ENCODE results near the gene GRIK2. TPM values are rescaled to one million over a fixed set of nuclear protein-coding genes. Genes with fewer than 3 reads are reported as not detected.

The GRIK2 gene
- total RNA-seq, 1 donor from 2014 or later: 2.5 TPM

- Histone ChIP-seq H3K9me3 (ENCODE audit: insufficient read depth, low read depth, low read length) (no peaks in the 10 kb centered on the region), H3K79me2 (ENCODE audit: insufficient read depth, low read length) (no peaks in the 10 kb centered on the region), H3K9ac (ENCODE audit: low read length) (no peak overlapping the region), H3K27me3 (ENCODE audit: insufficient read depth, low read length) (no peaks in the 10 kb centered on the region), H3K4me2 (ENCODE audit: low read length) (no peak overlapping the region), H3K4me3 (ENCODE audit: insufficient read depth, low read depth, low read length) (no peak overlapping the region), H4K20me1 (ENCODE audit: insufficient read depth, low read length) (no peaks in the 10 kb centered on the region), H3K27ac (ENCODE audit: low read depth, low read length) (no peak overlapping the region), H2AFZ (ENCODE audit: low read depth, low read length) (no peak overlapping the region), H3K4me1 (ENCODE audit: insufficient read depth, low read length) (no peaks in the 10 kb centered on the region), H3K36me3 (ENCODE audit: insufficient read depth, low read length) (no peaks in the 10 kb centered on the region)
- no peak overlapping the region for H3K27ac Mint-ChIP-seq (ENCODE audit: unreplicated experiment)
- no peaks in the 10 kb centered on the region for H3K36me3 Mint-ChIP-seq (ENCODE audit: low read depth, unreplicated experiment)
- peaks cover 3% of the 10 kb centered on the region for H3K4me1 Mint-ChIP-seq (ENCODE audit: low read depth, unreplicated experiment)
- no peaks in the 10 kb centered on the region for H3K27me3 Mint-ChIP-seq (ENCODE audit: low read depth, unreplicated experiment)
- no peaks in the 10 kb centered on the region for H3K9me3 Mint-ChIP-seq (ENCODE audit: unreplicated experiment)
- TF ChIP-seq, protein P1, sequence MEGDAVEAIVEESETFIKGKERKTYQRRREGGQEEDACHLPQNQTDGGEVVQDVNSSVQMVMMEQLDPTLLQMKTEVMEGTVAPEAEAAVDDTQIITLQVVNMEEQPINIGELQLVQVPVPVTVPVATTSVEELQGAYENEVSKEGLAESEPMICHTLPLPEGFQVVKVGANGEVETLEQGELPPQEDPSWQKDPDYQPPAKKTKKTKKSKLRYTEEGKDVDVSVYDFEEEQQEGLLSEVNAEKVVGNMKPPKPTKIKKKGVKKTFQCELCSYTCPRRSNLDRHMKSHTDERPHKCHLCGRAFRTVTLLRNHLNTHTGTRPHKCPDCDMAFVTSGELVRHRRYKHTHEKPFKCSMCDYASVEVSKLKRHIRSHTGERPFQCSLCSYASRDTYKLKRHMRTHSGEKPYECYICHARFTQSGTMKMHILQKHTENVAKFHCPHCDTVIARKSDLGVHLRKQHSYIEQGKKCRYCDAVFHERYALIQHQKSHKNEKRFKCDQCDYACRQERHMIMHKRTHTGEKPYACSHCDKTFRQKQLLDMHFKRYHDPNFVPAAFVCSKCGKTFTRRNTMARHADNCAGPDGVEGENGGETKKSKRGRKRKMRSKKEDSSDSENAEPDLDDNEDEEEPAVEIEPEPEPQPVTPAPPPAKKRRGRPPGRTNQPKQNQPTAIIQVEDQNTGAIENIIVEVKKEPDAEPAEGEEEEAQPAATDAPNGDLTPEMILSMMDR (IDR thresholded peaks at IDR 0.05; ENCODE audit: insufficient read depth, low read depth, low read length): no peak
- TF ChIP-seq EZH2 (IDR thresholded peaks at IDR 0.05; ENCODE audit: insufficient read depth, low read length): no peak
- no peak overlapping the region for H3K4me3 Mint-ChIP-seq (ENCODE audit: unreplicated experiment)
- no peak for DNase-seq (ENCODE audit: low read depth)
- no peak for FAIRE-seq
These were observed 452.1 kb downstream of the GRIK2 start for GRCh38 chr6:101845621-101846020.

DNA sequence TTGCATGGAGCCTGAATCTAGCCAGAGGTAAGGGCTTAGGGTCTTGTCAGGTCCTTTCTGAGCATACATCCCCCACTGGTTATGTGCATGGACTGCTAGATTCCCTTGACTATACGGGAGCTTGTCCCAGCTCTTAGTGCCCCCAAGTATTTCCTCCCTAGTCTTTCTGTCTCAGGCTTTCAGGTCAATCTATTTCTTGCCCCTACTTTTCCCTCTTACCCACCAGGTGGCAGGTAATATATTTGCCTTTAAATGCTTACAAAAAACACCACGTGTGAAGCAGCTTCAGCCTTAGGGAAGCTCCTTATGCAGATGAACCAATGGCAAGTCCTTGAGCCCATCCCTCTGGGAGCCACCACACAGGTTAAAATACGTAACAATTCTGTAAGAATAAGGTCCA lies 454.2 kb downstream of the GRIK2 start:
- no peak overlapping the region for H3K27ac Mint-ChIP-seq (ENCODE audit: unreplicated experiment)
- no peak overlapping the region for H3K4me3 ChIP-seq (ENCODE audit: insufficient read depth, low read depth, low read length)

DNA sequence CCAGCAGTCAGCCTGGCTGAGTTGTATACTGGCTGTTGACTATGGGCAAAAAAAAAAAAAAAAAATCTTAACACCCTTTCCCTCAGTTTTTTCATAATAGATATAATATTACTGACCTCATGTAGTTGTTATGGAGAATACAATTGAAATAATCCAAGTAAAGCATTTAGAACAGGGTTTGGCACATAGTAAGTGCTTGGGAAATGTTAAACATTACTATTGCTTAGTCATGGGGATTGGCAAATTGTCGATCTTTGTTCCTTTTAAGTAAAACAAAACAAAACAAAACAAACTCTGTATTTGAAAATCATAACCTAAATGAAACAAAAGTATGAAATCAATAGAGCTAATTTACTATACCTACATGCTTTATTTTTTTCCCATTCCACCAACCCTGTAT lies 458.4 kb downstream of the GRIK2 start:
- Mint-ChIP-seq H3K27ac (ENCODE audit: unreplicated experiment) (no peak overlapping the region), H3K9me3 (ENCODE audit: unreplicated experiment) (no peaks in the 10 kb centered on the region), H3K4me3 (ENCODE audit: unreplicated experiment) (no peak overlapping the region), H3K4me1 (ENCODE audit: low read depth, unreplicated experiment) (no peaks in the 10 kb centered on the region), H3K27me3 (ENCODE audit: low read depth, unreplicated experiment) (no peaks in the 10 kb centered on the region), H3K36me3 (ENCODE audit: low read depth, unreplicated experiment) (no peaks in the 10 kb centered on the region)
- Histone ChIP-seq H2AFZ (ENCODE audit: low read depth, low read length) (no peak overlapping the region), H3K27ac (ENCODE audit: low read depth, low read length) (no peak overlapping the region), H3K27me3 (ENCODE audit: insufficient read depth, low read length) (no peaks in the 10 kb centered on the region), H3K4me3 (ENCODE audit: insufficient read depth, low read depth, low read length) (no peak overlapping the region), H3K9me3 (ENCODE audit: insufficient read depth, low read depth, low read length) (no peaks in the 10 kb centered on the region), H3K79me2 (ENCODE audit: insufficient read depth, low read length) (no peaks in the 10 kb centered on the region), H3K4me2 (ENCODE audit: low read length) (no peak overlapping the region), H3K9ac (ENCODE audit: low read length) (no peak overlapping the region), H4K20me1 (ENCODE audit: insufficient read depth, low read length) (no peaks in the 10 kb centered on the region), H3K4me1 (ENCODE audit: insufficient read depth, low read length) (no peaks in the 10 kb centered on the region), H3K36me3 (ENCODE audit: insufficient read depth, low read length) (no peaks in the 10 kb centered on the region)
- DNase-seq (ENCODE audit: low read depth) (no peak), FAIRE-seq (no peak)
- TF ChIP-seq EZH2 (IDR thresholded peaks at IDR 0.05; ENCODE audit: insufficient read depth, low read length): no peak
- TF ChIP-seq, protein P1 (IDR thresholded peaks at IDR 0.05; ENCODE audit: insufficient read depth, low read depth, low read length): no peak

More for the DNA sequence above, 454.2 kb downstream of the GRIK2 start:
- Histone ChIP-seq H3K4me2 (ENCODE audit: low read length) (no peak overlapping the region), H3K27me3 (ENCODE audit: insufficient read depth, low read length) (no peaks in the 10 kb centered on the region), H3K79me2 (ENCODE audit: insufficient read depth, low read length) (no peaks in the 10 kb centered on the region), H4K20me1 (ENCODE audit: insufficient read depth, low read length) (no peaks in the 10 kb centered on the region), H2AFZ (ENCODE audit: low read depth, low read length) (no peak overlapping the region), H3K36me3 (ENCODE audit: insufficient read depth, low read length) (no peaks in the 10 kb centered on the region), H3K9me3 (ENCODE audit: insufficient read depth, low read depth, low read length) (no peaks in the 10 kb centered on the region), H3K9ac (ENCODE audit: low read length) (no peak overlapping the region), H3K4me1 (ENCODE audit: insufficient read depth, low read length) (no peaks in the 10 kb centered on the region), H3K27ac (ENCODE audit: low read depth, low read length) (no peak overlapping the region)
- Mint-ChIP-seq H3K27me3 (ENCODE audit: low read depth, unreplicated experiment) (no peaks in the 10 kb centered on the region), H3K9me3 (ENCODE audit: unreplicated experiment) (no peaks in the 10 kb centered on the region), H3K4me1 (ENCODE audit: low read depth, unreplicated experiment) (peaks cover 3% of the 10 kb centered on the region), H3K4me3 (ENCODE audit: unreplicated experiment) (no peak overlapping the region), H3K36me3 (ENCODE audit: low read depth, unreplicated experiment) (no peaks in the 10 kb centered on the region)
- TF ChIP-seq EZH2 (IDR thresholded peaks at IDR 0.05; ENCODE audit: insufficient read depth, low read length): no peak
- TF ChIP-seq, protein P1 (IDR thresholded peaks at IDR 0.05; ENCODE audit: insufficient read depth, low read depth, low read length): no peak
- FAIRE-seq: no peak
- no peak for DNase-seq (ENCODE audit: low read depth)
